Sigmoid colon (tissue), 4 donors: ENCODE measurements around the gene ADCY2.

Source experiments
- EP300 ChIP-seq, 4 donors: sonication (generic); formaldehyde crosslinking; IDR thresholded peaks; one replicate each; pipeline ENCODE4 v1.6.1; 2017; ENCODE audit warnings: antibody characterized with exemption in 4 of 4
- POLR2A ChIP-seq, 2 donors: fragments of 450-650 bp; IDR thresholded peaks; one replicate each; pipeline ENCODE4 v1.6.1; 2016; ENCODE audit warnings: antibody characterized with exemption in 2 of 2, mild to moderate bottlenecking in 2 of 2, moderate library complexity in 2 of 2
- POLR2AphosphoS5 ChIP-seq, 4 donors: sonication (generic); formaldehyde crosslinking; IDR thresholded peaks; one replicate each; pipeline ENCODE4 v1.6.1; 2017; ENCODE audit warnings: antibody characterized with exemption in 4 of 4
- TF ChIP-seq, protein P1 (sequence below), 4 experiments: fragments of 450-650 bp in 3 of 4; fragments of 200-600 bp in 1 of 4; IDR thresholded peaks; one replicate each; pipeline ENCODE4 v1.5.1; 2016 to 2019; ENCODE audit warnings: antibody characterized with exemption in 4 of 4, mild to moderate bottlenecking in 3 of 4, moderate library complexity in 2 of 4

DNA sequence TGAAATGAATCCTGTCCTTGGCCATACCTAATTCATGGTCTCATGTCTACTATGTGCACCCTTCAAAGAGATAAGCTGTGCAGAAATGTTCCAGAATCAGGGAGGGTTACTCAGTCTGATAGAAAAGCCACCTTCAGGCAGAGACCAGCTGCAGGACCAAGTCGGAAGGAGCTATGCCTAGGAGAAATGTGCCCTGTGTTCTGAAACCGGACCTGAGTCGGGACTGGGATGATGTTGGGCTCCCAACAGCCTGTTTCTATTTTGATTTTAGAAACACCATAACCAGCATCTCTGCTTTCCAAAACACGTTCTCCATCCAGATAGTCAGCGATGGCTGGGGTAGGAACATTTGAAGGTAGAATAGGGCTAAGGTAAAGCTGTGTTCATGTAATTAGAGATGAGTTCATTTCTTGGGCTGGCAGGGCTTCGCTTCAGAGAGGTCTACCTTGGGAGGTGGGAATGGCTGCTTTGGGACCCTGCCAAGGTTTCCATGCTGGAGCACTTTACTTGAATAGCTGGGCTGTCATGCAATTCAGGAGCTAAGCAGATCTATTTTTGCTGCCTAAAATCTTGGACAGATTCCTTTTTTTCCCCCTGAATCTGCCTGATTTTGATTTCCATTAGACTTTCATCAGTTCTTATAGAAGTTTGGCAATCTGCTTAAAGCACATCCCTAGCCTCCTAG is 2.8 kb downstream of the ADCY2 start:
- TF ChIP-seq, protein P1, sequence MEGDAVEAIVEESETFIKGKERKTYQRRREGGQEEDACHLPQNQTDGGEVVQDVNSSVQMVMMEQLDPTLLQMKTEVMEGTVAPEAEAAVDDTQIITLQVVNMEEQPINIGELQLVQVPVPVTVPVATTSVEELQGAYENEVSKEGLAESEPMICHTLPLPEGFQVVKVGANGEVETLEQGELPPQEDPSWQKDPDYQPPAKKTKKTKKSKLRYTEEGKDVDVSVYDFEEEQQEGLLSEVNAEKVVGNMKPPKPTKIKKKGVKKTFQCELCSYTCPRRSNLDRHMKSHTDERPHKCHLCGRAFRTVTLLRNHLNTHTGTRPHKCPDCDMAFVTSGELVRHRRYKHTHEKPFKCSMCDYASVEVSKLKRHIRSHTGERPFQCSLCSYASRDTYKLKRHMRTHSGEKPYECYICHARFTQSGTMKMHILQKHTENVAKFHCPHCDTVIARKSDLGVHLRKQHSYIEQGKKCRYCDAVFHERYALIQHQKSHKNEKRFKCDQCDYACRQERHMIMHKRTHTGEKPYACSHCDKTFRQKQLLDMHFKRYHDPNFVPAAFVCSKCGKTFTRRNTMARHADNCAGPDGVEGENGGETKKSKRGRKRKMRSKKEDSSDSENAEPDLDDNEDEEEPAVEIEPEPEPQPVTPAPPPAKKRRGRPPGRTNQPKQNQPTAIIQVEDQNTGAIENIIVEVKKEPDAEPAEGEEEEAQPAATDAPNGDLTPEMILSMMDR (IDR thresholded peaks at IDR 0.05): no peak
- TF ChIP-seq POLR2A (IDR thresholded peaks at IDR 0.05) (no peak), POLR2AphosphoS5 (IDR thresholded peaks at IDR 0.05) (no peak), EP300 (IDR thresholded peaks at IDR 0.05) (no peak)
